ENCODE results near the gene CCKAR.

GRCh38 chr4:26432419-26432818 is 57.9 kb downstream of the CCKAR start:
- TF ChIP-seq, protein P1, sequence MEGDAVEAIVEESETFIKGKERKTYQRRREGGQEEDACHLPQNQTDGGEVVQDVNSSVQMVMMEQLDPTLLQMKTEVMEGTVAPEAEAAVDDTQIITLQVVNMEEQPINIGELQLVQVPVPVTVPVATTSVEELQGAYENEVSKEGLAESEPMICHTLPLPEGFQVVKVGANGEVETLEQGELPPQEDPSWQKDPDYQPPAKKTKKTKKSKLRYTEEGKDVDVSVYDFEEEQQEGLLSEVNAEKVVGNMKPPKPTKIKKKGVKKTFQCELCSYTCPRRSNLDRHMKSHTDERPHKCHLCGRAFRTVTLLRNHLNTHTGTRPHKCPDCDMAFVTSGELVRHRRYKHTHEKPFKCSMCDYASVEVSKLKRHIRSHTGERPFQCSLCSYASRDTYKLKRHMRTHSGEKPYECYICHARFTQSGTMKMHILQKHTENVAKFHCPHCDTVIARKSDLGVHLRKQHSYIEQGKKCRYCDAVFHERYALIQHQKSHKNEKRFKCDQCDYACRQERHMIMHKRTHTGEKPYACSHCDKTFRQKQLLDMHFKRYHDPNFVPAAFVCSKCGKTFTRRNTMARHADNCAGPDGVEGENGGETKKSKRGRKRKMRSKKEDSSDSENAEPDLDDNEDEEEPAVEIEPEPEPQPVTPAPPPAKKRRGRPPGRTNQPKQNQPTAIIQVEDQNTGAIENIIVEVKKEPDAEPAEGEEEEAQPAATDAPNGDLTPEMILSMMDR (conservative IDR thresholded peaks at IDR 0.05; ENCODE audit: low read depth in 2 of 2), result no peak
- TF ChIP-seq, protein P2, sequence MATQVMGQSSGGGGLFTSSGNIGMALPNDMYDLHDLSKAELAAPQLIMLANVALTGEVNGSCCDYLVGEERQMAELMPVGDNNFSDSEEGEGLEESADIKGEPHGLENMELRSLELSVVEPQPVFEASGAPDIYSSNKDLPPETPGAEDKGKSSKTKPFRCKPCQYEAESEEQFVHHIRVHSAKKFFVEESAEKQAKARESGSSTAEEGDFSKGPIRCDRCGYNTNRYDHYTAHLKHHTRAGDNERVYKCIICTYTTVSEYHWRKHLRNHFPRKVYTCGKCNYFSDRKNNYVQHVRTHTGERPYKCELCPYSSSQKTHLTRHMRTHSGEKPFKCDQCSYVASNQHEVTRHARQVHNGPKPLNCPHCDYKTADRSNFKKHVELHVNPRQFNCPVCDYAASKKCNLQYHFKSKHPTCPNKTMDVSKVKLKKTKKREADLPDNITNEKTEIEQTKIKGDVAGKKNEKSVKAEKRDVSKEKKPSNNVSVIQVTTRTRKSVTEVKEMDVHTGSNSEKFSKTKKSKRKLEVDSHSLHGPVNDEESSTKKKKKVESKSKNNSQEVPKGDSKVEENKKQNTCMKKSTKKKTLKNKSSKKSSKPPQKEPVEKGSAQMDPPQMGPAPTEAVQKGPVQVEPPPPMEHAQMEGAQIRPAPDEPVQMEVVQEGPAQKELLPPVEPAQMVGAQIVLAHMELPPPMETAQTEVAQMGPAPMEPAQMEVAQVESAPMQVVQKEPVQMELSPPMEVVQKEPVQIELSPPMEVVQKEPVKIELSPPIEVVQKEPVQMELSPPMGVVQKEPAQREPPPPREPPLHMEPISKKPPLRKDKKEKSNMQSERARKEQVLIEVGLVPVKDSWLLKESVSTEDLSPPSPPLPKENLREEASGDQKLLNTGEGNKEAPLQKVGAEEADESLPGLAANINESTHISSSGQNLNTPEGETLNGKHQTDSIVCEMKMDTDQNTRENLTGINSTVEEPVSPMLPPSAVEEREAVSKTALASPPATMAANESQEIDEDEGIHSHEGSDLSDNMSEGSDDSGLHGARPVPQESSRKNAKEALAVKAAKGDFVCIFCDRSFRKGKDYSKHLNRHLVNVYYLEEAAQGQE (IDR thresholded peaks at IDR 0.05; ENCODE audit: unreplicated experiment), result no peak
- no peak for TF ChIP-seq EZH2phosphoT487 (IDR thresholded peaks at IDR 0.05; ENCODE audit: unreplicated experiment)
- no peak for TF ChIP-seq POLR2AphosphoS5 (IDR thresholded peaks at IDR 0.05; ENCODE audit: low read depth)
- TF ChIP-seq EZH2 (IDR thresholded peaks at IDR 0.05; ENCODE audit: low read depth, unreplicated experiment), result no peak
- TF ChIP-seq ETS1 (IDR thresholded peaks at IDR 0.05), result no peak
- TF ChIP-seq ZNF331 (CRISPR knock-in tag; IDR thresholded peaks at IDR 0.05; ENCODE audit: low read depth), result no peak
- TF ChIP-seq STAT1 (IDR thresholded peaks at IDR 0.05; ENCODE audit: unreplicated experiment), result no peak
